Measurements from ENCODE around the gene SDC3. TPM values are rescaled to one million over a fixed set of nuclear protein-coding genes. Genes with fewer than 3 reads are reported as not detected.

SDC3 gene
- total and polyA plus RNA-seq, 2 of the 8 experiments (the other 6 are each of a cell fraction or from before 2014, with no cell fraction given) = 7.0 to 27.0 TPM

DNA sequence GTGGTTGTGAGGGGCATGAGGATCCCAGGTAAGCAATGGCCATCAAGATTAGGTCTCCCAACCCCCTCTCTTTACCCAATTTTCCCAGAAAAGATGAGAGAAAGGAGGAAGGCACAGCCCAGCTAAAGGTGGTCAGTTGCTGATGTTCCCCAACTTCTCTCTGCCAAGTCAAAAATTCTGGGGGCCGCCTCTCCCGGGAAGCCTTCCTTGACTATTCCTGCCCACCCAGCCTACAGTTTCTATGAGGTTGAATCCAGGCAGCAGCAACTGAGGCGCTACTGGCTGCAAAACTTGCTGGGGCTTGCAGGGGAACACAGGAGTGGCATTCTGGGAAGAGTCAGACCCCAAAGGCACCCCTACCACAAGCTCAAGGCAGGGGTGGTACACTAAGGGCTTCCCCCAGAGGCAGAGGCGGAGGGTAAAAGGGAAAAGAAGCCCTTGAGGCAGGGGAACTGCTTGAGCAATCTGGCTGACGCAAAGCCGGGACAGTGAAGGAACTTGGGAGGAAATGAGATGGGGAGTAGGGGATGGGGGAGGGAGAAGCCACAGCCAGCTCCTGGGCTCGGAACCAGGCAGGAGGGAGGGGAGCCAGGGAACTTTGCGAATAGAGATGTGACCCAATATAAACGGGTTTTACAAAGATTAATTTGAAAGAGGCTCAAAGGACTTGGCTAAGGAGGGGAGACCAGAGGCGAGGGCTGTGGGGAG, 31.2 kb downstream of the SDC3 start:
- H3K79me1 ChIP-seq (ENCODE audit: low read depth, low read length) = peaks cover 10% of the 10 kb centered on the region
- H3K18ac ChIP-seq (ENCODE audit: extremely low read depth, low read length) = no peak overlapping the region
- H2BK5ac ChIP-seq (ENCODE audit: low read depth, low read length) = no peak overlapping the region
- no peaks in the 10 kb centered on the region for H3K23me2 ChIP-seq (ENCODE audit: low read depth, low read length)
- H3K4me1 ChIP-seq (replicated peaks in 1 of 4; ENCODE audit: control insufficient read depth in 3 of 4, insufficient read depth in 4 of 4, low read length in 3 of 4) = peaks cover 3 to 13% (median 7%) of the 10 kb centered on the region in 4 experiments
- no peak for DNase-seq (ENCODE audit: low read depth in 1 of 2, low spot score in 2 of 2)
- no peak overlapping the region for H3K4me2 ChIP-seq (ENCODE audit: insufficient read depth in 1 of 2, low read depth in 2 of 2, low read length in 2 of 2)
- H3K4ac ChIP-seq (replicated peaks; ENCODE audit: insufficient read length, low read depth, low read length) = no peak overlapping the region
- TF ChIP-seq HDAC6 (IDR thresholded peaks at IDR 0.05; ENCODE audit: low read depth, low read length) (no peak), SP2 (IDR thresholded peaks at IDR 0.05; ENCODE audit: low read length) (no peak), PHF8 (conservative IDR thresholded peaks at IDR 0.05; ENCODE audit: low read depth, low read length) (no peak), EZH2 (IDR thresholded peaks at IDR 0.05; ENCODE audit: low read depth, low read length, severe bottlenecking) (no peak), BACH1 (IDR thresholded peaks at IDR 0.05; ENCODE audit: low read length) (no peak), NRF1 (IDR thresholded peaks at IDR 0.05; ENCODE audit: low read depth, low read length) (no peak), SIRT6 (IDR thresholded peaks at IDR 0.05; ENCODE audit: low read length) (no peak), GTF2F1 (IDR thresholded peaks at IDR 0.05; ENCODE audit: borderline replicate concordance, low read depth, low read length) (no peak), SRF (IDR thresholded peaks at IDR 0.05; ENCODE audit: low read depth, low read length) (no peak), KDM1A (IDR thresholded peaks at IDR 0.05; ENCODE audit: borderline replicate concordance, low read length) (no peak)
- no peak overlapping the region for H3K14ac ChIP-seq (ENCODE audit: insufficient read length)
- CTCF ChIA-PET (ENCODE audit: partially characterized antibody) = interaction anchor here (0.8 to 7.2 kb wide), 14 partner anchors 10 to 158 kb away, joined by 3 to 41 read pairs (median 4); no protein-coding TSS in a partner anchor
- peak overlapping the region; percentile 36; the same call in 1 of the 2 replicates for H4K8ac ChIP-seq (ENCODE audit: extremely low read depth, insufficient read depth, low read length)
- 0 out of 2 replicates have a peak overlapping the region, but pooled peaks have one; percentile 72 for H2BK20ac ChIP-seq (ENCODE audit: low read length)
- whole genome bisulfite sequencing, 2 experiments (ENCODE audit: extremely low coverage in 1 of 2, insufficient coverage in 1 of 2, insufficient read length in 1 of 2, insufficient replicate concordance in 2 of 2, low coverage in 1 of 2, low lambda C conversion rate in 2 of 2, missing lambda C conversion rate in 1 of 2) = 77% methylated on average over 10 of the region's 10 CpGs; no CpG with 5 or more reads in 1 of the 2 experiments
- POLR2A ChIA-PET (ENCODE audit: partially characterized antibody) = interaction anchor here (1.0 to 1.2 kb wide), 5 partner anchors 10 to 29 kb away, joined by 3 to 4 read pairs (median 3); no protein-coding TSS in a partner anchor
- H2AK5ac ChIP-seq (ENCODE audit: low read depth, low read length) = no peak overlapping the region
- no peak overlapping the region for H3K4me3 ChIP-seq (ENCODE audit: extremely low read depth in 1 of 4, insufficient read depth in 2 of 4, low read depth in 3 of 4, low read length in 4 of 4)
- H2BK120ac ChIP-seq (replicated peaks; ENCODE audit: low read depth, low read length) = no peak overlapping the region
- peaks cover 19 to 20% of the 10 kb centered on the region in 2 experiments for H3K9me3 ChIP-seq (ENCODE audit: insufficient read depth in 2 of 2, low read depth in 1 of 2, low read length in 1 of 2)
- H2AFZ ChIP-seq (ENCODE audit: low read length) = no peak overlapping the region
- peaks cover 2 to 23% (median 15%) of the 10 kb centered on the region in 4 experiments for H3K36me3 ChIP-seq (ENCODE audit: control insufficient read depth in 2 of 4, insufficient read depth in 4 of 4, low read length in 3 of 4)
- H2BK15ac ChIP-seq (ENCODE audit: low read length) = no peak overlapping the region
- H3K9ac ChIP-seq (replicated peaks in 1 of 4; ENCODE audit: extremely low read depth in 1 of 4, low read depth in 3 of 4, low read length in 3 of 4) = no peak overlapping the region
- no peak overlapping the region for H3K56ac ChIP-seq (replicated peaks; ENCODE audit: insufficient read length, low read depth, low read length)
- H4K20me1 ChIP-seq (replicated peaks in 1 of 2; ENCODE audit: control insufficient read depth in 1 of 2, insufficient read depth in 2 of 2, low read length in 2 of 2) = peaks cover 5 to 14% of the 10 kb centered on the region in 2 experiments
- no peak overlapping the region for H4K5ac ChIP-seq (ENCODE audit: insufficient read length, low read depth, low read length)
- no peak overlapping the region for H4K91ac ChIP-seq (replicated peaks; ENCODE audit: insufficient read length, low read length)
- H3K79me2 ChIP-seq (ENCODE audit: control insufficient read depth in 1 of 2, insufficient read depth in 2 of 2, low read length in 2 of 2) = no peaks in the 10 kb centered on the region; a peak in 1 of 4 replicates
- H3K23ac ChIP-seq (ENCODE audit: insufficient read length) = no peak overlapping the region
- H3K27me3 ChIP-seq (replicated peaks in 1 of 4; ENCODE audit: control insufficient read depth in 3 of 4, extremely low read depth in 1 of 4, insufficient read depth in 3 of 4, low read length in 3 of 4) = no peaks in the 10 kb centered on the region; a peak in 1 of 7 replicates
- no peak overlapping the region for H2BK12ac ChIP-seq (ENCODE audit: low read depth, low read length)
- no peak for FAIRE-seq
- H3K27ac ChIP-seq (ENCODE audit: low read depth, low read length) = no peak overlapping the region
